GM18499 (cell line): ENCODE results near the gene TOM1.

ENCODE experiments used
- ATAC-seq: cut with Tn5 transposase; IDR thresholded peaks from one replicate; pipeline ENCODE4 v1.9.1; 2021; ENCODE audit warnings: moderate number of reproducible peaks; ENCODE audit not compliant: insufficient read depth, unreplicated experiment

Gene TOM1

DNA sequence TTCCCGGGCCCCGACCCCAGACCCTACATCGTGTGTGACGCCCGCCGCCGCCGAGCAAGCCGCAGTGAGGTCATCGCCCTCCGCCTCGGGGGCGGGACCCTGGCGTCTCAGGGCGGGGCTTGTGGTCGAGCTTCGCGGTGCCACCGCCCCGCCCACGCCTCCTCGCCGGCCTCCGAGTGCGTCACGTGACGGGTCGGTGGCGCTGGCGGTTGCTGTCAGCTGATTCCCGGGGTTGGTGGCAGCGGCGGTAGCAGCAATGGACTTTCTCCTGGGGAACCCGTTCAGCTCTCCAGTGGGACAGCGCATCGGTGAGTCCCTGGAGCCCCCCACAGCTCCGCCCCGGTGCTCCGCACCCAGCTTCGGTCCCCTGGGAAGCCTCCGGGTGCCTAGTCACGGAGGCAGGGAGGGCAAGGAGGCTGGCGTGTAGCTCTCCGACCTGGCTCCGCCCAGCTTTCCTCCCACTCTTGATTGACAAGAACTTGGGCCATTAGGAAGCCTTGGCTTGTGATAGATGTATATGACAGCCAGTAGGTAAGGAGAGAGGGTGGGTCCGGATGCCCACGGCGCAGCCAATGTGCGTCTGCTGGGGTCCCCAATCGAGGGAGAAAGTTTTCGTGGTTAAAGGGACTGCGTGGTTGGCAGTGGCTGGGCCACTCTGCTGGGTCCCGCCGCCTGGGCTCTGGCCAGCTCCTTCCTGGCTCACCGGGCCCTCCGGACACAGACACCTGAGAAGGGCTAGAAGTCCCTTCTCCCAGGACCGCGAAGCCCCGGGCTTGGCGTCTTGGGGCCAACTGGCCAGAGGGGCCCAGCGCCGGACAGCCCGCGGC lies at the start of gene TOM1:
TOM1 (plus strand) TSS at position 222 of the 827 bp plus-strand sequence; CDS start at position 257, 35 bp downstream.
- peak; percentile 90 for ATAC-seq

DNA sequence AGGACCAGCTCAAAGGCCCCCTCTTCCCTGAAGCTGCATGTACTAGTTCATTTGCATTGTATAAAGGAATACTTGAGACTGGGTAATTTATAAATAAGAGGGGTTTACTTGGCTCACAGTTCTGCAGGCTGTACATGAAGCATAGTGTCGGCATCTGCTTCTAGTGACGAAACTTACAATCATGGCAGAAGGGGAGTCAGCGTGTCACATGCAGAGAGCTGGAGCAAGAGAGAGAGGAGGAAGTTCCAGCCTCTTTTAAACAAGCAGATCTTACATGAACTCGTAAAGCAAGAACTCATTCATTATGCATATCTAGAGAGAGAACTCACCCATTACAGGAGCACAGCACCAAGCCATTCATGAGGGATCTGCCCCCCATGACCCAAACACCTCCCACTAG lies 49.5 kb upstream of the TOM1 start:
- ATAC-seq: no peak

DNA sequence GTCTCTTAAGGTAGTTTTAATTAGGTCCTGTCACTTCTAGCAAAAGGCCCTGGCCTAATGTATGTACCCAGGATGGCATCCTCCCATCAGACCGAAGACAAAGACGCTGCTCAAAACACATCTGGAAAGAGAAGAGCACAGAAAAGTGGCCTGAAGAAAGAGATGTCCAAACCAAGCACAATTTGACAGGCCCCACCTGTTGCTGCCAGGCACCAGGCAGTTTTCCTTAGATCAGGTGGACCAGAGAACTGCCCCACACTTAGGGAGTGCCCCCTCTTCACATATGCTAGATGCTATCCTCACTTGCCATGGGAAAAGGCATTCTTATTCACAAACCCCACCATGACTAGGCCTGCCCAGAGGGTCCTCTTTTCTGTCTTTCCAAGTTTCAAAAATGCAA lies 45.7 kb upstream of the TOM1 start:
- ATAC-seq: no peak

DNA sequence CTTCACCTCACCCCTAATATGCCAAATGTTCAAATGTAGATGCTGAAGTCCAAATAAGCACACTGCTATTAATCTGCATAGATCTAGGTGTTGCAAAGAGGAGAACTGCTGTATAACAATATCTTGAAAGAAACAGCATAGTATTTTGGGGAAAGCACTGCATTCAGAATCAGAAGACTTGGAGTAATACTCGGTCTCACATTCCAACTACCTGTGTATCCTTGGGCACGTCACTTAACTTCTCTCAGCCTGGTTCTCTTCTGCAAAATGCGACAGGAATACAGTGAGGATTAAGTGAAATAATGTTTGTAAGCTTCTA lies 42.7 kb upstream of the TOM1 start:
- ATAC-seq: no peak

DNA sequence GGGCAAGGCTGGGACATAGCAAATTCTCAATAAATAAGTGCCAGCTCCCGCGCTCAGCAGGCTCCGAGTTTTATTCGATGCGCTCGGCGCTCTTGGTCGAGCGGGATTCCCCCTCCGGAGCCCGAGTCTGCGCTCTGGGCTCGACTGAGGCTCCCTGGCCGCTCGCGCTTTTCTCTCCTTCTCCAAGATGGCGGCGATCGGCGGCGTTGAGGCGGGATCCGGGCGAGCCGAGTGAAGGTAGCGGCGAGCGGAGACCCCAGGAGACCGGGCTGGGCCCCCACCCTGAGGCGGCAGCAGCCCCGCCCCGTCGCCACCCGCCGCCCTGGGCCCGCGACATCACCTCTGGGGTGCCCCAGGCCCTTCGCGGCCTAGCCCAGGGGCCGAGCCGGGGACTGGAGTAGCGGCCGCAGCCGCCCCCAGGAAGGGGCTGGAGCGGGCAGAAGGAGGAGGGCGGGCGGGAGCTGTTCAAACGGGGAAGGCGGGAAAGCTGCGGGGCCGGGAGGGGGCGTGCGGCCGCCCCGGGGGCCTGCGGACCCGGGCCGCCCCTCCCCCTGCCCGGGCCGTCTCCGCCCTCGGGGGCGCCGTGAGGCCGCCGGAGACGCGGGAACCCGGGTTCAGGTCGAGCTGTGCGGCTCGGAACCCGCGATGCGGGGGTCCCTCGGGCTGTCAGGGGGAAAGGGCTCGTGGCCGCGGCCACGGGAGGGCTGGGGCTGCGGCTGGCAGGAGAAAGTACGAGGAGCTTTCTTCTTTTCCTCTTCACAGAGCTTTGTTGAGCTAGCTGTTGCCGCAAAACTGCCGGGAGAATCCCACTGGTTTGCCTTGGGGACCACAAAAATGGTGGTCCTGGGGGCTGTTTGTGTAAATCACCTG lies 42.1 kb upstream of the TOM1 start, which contains the start of gene HMGXB4:
HMGXB4 (plus strand) TSS at position 173 of the 870 bp plus-strand sequence. CDS start 4,898 bp downstream, outside the sequence.
- no peak for ATAC-seq

DNA sequence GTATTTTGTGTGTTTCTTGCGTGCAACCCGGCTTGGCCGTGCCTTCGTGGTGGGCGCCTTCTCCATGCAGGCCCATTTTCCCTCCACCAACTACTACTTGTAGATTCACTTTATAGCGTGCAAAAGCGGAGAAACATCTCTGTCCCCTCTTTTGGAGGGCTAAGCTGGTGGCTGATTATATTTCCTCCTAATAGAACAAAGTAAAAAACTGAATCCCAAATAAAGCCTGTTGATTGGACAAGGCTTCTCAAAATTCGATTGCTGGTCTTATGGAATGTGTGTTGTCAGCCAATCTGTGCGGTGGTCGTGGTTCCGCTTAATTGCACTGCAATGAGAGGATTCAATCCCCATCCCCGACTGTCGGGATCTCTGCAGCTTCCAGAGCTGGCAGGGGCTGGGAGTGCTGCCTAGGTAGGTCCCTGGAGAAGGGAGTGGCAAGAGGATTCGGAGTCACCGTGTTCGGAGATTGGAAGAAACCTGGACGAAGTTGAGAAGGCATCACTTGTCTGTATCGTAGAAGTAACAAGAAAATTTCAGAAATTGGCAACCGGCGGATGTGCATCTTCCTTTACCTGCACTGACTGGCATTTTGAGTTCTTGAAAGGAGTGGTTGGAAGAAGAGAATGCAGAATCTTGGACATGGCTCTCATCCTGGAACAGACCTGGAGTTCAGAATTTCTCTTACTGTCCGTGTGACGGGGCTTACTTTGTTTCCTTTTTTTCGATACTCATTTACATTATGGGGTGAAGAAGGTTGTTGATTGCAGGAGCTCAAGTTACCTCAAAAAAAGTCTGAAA lies 41.3 kb upstream of the TOM1 start:
- no peak for ATAC-seq

DNA sequence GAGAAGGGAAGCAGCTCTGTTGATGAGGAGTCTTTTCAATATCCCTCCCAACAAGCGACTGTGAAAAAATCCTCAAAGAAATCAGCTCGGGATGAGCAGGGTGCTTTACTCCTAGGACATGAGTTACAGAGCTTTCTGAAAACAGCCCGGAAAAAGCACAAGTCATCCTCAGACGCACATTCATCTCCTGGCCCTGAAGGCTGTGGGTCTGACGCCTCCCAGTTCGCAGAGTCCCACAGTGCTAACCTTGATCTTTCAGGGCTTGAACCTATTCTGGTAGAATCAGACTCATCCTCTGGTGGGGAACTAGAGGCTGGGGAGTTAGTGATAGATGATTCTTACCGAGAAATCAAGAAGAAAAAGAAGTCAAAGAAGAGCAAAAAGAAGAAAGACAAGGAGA lies 34.7 kb upstream of the TOM1 start:
- no peak for ATAC-seq

DNA sequence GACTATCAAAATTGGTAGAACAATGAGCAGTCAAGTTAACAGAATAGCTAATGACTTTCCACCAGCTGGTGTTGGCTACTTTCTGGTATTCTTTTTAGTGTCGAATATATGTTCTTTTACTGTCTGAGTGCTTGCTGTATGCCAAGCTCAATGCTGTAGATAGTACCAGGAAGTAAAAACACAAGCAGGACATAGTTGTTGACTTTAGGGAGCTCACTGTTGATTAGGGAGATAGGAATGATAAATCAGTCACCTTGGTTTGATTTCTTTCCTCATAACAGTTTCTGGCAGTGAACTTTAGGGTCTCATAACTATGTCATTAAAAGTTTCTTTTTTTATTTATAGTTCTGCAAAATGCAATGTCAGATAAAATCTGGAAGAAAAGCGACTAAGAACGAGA lies 33.4 kb upstream of the TOM1 start:
- ATAC-seq: no peak

DNA sequence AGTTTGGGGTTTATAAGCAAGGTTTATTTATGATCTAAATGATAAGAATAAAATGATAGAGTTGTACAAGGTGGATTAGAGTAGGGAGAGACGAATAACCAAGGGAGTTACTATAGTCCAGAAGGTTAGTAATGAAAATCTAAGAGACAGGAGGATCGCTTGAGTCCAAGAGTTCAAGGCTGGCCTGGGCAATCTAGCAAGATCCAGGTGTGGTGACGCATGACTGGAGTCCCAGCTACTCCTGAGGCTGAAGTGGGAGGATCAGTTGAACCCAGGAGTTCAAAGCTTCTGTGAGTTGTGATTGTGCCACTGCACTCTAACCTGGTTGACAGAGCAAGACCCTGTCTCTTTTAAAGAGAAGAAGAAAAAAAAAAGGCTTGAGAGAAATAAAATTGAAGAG lies 30.1 kb upstream of the TOM1 start:
- no peak for ATAC-seq

DNA sequence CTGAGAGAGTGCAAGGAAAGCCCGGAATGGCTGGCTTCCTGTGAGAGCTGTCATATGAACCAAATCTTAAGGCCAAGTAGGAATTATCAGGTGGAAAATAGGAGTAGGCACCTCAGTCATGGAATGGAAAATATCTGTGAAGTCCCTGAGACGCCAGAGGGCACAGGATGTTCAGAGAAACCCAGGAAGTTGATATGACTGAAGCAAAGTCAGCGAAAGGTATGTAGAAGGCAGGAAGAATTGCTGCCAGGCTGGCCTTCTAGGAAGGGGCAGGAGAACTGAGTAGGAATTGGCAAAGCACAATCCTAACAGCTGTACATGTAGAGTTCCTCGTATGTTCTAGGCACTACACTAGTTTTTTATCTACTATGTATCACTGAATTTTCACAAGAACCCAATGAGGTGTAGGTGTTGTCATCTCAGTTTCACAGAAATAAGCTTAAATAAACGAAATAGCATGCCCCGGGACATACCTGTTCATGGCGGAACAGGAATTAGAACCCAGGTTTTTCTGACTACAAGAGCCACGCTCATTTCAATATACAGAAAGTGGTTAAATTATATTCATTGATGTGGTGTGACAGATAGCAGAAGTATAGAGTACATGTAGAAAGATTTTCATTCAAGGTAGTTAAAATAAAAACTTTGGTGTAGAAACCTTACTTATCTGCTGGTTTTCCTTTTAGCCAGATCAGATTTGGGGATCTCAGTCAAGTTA lies 25.4 kb upstream of the TOM1 start:
- ATAC-seq: no peak

DNA sequence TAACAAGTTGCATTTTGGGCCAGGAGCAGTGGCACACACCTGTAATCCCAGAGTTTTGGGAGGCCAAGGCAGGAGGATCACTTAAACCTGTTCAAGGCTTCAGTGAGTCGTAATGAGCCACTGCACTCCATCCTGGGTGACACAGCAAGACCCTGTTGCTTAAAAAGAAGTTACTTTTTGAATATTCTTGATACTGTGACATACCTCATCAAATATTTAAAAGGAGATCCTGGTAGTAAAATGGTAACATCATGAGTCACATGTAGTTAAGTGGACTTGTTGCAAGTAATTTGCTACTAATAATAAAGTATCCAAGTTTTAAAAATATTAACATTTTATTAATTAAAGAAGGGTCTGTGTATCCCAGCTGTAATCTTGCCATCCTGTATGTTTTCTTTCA lies 24.1 kb upstream of the TOM1 start:
- ATAC-seq: no peak

DNA sequence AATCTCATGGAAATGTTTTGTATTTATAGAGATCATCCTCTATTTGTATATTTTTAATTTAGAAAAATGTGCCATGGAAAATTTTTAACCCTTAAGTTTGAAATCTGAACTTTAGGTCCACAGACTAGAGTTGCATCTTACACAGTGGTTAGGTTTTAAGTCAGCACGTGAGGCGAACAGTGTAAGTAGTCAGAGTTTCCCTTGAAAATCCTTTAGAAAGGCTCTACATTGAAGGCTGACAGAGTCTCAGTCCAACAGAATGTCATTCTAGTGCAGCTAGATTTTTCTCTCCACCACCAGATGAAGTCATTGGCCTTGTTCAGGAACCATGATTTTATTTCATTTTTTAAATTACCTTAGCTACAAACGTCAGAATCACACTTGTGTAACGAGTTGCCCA lies 23.7 kb upstream of the TOM1 start:
- ATAC-seq: no peak

DNA sequence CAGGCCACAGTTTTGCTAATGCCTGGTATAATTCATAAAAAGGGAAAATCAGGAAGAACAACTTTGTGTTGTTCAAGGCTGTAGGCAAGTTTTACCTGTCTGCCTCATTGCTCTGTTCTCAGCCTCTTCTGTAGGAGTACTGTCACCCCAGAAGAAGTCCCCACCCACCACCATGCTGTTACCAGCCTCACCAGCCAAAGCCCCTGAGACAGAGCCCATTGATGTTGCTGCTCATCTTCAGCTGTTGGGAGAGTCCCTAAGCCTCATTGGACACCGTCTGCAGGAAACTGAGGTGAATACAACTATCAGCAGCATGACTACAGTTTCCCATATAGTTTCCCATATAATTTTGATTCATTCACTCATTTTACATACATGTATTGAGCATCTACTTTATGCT lies 11.6 kb upstream of the TOM1 start:
- no peak for ATAC-seq

DNA sequence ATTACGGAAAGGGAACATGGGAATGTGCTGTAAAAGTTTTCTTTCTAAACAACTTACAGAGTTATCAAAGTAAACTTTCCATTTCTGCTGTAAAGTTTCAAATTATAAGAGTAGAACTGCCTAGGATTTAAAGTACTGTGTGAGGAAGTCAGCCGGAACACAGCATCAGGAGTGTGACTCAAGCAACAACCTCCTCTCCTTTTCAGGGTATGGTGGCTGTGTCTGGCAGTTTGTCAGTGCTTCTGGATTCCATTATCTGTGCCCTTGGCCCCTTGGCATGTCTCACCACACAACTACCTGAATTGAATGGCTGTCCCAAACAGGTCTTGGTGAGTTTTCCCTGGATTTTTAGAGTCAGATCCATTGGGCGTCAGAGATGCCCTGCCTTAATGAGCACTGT lies 6.9 kb upstream of the TOM1 start:
- no peak for ATAC-seq

DNA sequence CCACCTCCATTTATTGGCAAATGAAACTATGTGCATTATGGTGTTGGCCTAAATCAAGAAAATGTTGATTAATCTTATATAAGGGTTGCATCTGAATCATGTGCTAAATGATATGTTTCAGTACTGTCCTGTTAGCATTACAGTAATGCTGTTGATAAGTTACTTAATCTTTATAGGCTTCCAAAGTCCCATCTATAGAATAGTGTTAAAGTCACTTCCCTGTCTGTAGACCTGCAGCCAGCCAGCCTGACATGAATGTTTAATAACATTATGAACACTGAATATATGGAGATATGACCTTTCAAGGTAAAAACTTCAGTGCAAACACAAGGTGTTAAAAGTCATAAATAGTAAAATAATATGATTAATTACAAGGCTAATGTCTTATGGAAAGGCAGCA lies 3.6 kb upstream of the TOM1 start:
- ATAC-seq: no peak

DNA sequence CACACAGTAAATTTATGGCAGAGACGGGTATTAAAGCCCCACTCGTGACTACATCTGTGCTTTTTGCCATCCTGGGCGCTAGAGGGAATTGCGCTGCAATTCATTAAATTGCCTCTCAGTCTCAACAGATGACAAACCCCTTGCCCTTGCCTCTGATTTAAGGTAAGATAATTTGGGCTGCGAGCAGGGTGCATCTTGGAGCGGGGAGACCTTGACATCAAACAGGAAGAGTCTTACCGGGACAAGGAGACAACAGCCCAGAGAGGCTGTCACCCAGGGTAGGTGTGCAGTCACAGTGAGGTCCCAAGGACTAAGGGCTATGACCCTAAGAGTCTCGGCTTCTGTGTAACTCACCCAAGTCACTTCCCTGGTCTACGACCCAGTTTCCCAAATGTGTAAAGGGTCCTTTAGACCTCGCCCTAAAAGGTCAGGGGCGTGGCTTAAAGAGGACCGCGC lies 449 bp upstream of the TOM1 start:
- ATAC-seq: peak; percentile 9

DNA sequence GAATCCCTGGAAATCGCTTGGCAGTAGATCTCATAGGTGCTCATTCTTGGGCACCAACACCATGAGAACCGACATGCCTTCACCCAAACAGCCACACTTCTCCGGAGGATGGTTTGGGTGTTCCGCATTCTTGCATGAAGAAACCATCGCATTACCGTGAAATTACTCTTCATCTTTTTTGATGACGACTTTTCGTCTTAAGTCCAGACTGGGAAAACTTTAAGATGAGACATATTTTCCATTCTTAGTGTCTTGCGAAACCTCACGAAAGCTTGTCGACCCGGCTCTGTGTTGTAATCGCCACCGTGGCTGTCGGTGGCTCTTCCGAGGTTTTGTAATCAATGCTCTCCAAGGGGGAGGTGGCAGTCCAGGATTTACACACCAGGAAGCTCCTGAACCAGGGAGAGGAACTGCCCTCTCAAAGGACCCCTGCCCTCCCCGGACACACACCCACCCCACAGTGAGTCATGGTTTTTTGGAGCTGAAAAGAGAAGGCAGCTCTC lies 1.7 kb downstream of the TOM1 start:
- ATAC-seq: no peak

DNA sequence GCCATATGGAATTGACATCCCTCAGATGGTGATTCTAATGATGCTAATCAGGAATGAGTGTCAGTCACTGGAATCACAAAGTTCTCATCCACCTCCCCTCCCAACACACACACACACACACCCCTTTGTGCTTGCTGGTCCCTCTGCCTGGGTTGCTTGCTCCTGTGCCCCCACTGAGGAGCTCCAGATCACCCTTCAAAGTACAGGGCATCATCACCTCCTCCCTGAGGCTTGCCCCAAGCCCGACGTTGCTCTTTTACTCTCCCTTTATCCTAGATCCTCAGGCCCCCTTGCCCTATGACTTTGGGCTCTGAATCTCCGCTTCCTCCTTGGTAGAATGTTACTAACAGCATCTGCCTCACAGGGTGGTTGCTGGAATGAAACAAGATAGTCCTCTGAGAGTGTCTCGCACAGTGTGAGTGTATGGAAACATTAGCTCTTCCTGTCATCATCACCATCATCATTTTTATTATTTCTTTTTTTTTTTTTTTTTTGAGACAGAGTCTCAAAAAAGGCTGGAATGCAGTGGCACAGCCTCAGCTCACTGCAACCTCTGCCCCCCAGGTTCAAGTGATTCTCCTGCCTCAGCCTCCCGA lies 3.4 kb downstream of the TOM1 start:
- ATAC-seq: no peak

DNA sequence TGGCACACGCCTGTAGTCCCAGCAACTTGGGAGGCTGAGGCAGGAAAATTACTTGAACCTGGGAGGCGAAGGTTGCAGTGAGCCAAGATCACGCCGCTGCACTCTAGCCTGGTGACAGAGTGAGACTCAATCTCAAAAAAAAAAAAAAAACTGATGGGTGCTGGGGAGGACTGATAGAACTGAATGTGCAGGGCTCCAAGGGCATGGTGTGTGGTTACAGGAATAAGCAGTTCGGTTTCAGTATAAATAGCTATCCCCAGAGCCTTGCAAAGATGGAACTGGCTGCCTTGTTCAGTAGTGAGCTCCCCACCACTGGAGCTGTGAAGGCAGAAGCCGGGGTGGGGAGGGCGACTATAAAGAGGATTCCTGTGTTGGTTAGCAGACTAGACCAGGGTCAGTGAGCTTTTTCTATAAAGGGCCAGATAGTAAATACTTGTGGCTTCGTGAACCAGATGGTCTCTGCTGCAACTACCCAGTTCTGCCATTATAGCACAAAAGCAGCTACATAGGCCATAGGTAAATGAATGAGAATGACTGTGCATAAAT lies 5.9 kb downstream of the TOM1 start:
- ATAC-seq: no peak
